Trophoblast cell (in vitro differentiated cells and primary cell): ENCODE results near the gene RPL22.

Source experiments
- DNase-seq, 2 donors: peaks; one replicate each; pipeline ENCODE4 v3.0.0-alpha.2; 2016
- H2AFZ ChIP-seq: 2 replicates; pipeline ENCODE4 v1.6.1; 2013; ENCODE audit warnings: low read length, moderate library complexity, mild to moderate bottlenecking; ENCODE audit not compliant: insufficient read depth, poor library complexity
- H2AK5ac ChIP-seq: 2 replicates; pipeline ENCODE4 v1.6.1; 2013; ENCODE audit warnings: mild to moderate bottlenecking, low read length
- H2BK120ac ChIP-seq: 2 replicates; pipeline ENCODE4 v1.6.1; 2013; ENCODE audit warnings: low read length, mild to moderate bottlenecking, moderate library complexity; ENCODE audit not compliant: insufficient read depth, poor library complexity
- H2BK12ac ChIP-seq: 2 replicates; pipeline ENCODE4 v1.6.1; 2013; ENCODE audit warnings: mild to moderate bottlenecking, low read length, moderate library complexity
- H2BK5ac ChIP-seq: 2 replicates; pipeline ENCODE4 v1.6.1; 2013; ENCODE audit warnings: low read length, low read depth, moderate library complexity, mild to moderate bottlenecking; ENCODE audit not compliant: poor library complexity
- H3K14ac ChIP-seq: 2 replicates; pipeline ENCODE4 v1.6.1; 2013; ENCODE audit warnings: mild to moderate bottlenecking, low read length
- H3K18ac ChIP-seq: 2 replicates; pipeline ENCODE4 v1.6.1; 2013; ENCODE audit warnings: mild to moderate bottlenecking, low read length
- H3K23ac ChIP-seq: 2 replicates; pipeline ENCODE4 v1.6.1; 2013; ENCODE audit warnings: low read length
- H3K27ac ChIP-seq: 2 replicates; pipeline ENCODE4 v1.5.1; 2013; ENCODE audit warnings: low read depth, mild to moderate bottlenecking, inconsistent platforms, low read length, moderate library complexity
- H3K27me3 ChIP-seq: 2 replicates; pipeline ENCODE4 v1.6.1; 2013; ENCODE audit warnings: inconsistent platforms, mild to moderate bottlenecking, low read length, moderate library complexity; ENCODE audit not compliant: insufficient read depth
- H3K36me3 ChIP-seq, 2 experiments: 1 replicate in 1 of 2; 2 replicates in 1 of 2; pipeline ENCODE4 v1.6.1; 2013; ENCODE audit warnings: low read length in 2 of 2, mild to moderate bottlenecking in 2 of 2, moderate library complexity in 1 of 2; ENCODE audit not compliant: insufficient read depth in 2 of 2, control insufficient read depth in 1 of 2
- H3K4ac ChIP-seq: 2 replicates; pipeline ENCODE4 v1.6.1; 2013; ENCODE audit warnings: low read depth, mild to moderate bottlenecking, low read length, moderate library complexity
- H3K4me1 ChIP-seq, 2 experiments: 1 replicate in 1 of 2; 2 replicates in 1 of 2; pipeline ENCODE4 v1.6.1; 2013; ENCODE audit warnings: low read length in 2 of 2, mild to moderate bottlenecking in 2 of 2, moderate library complexity in 1 of 2; ENCODE audit not compliant: insufficient read depth in 2 of 2, control insufficient read depth in 1 of 2
- H3K4me2 ChIP-seq: 2 replicates; pipeline ENCODE4 v1.6.1; 2013; ENCODE audit warnings: inconsistent platforms, mild to moderate bottlenecking, low read length, moderate library complexity
- H3K4me3 ChIP-seq: 2 replicates; pipeline ENCODE4 v1.5.1; 2013; ENCODE audit warnings: mild to moderate bottlenecking, low read depth, low read length, inconsistent platforms
- H3K79me1 ChIP-seq: one replicate; pipeline ENCODE4 v1.6.1; 2013; ENCODE audit warnings: low read length
- H3K79me2 ChIP-seq: 2 replicates; pipeline ENCODE4 v1.6.1; 2013; ENCODE audit warnings: low read length, mild to moderate bottlenecking; ENCODE audit not compliant: control insufficient read depth, insufficient read depth, poor library complexity
- H3K9ac ChIP-seq: 2 replicates; pipeline ENCODE4 v1.6.1; 2013; ENCODE audit warnings: mild to moderate bottlenecking, low read length
- H3K9me3 ChIP-seq: 2 replicates; pipeline ENCODE4 v1.6.1; 2013; ENCODE audit warnings: low read depth, mild to moderate bottlenecking, control low read depth, inconsistent platforms, low read length; ENCODE audit not compliant: insufficient read depth
- H4K12ac ChIP-seq: 2 replicates; pipeline ENCODE4 v1.6.1; 2013; ENCODE audit warnings: low read depth, mild to moderate bottlenecking, low read length, moderate library complexity
- H4K8ac ChIP-seq: 2 replicates; pipeline ENCODE4 v1.6.1; 2013; ENCODE audit warnings: low read depth, mild to moderate bottlenecking, low read length, moderate library complexity
- H4K91ac ChIP-seq: one replicate; pipeline ENCODE4 v1.6.1; 2013; ENCODE audit warnings: low read depth, mild to moderate bottlenecking, low read length, moderate library complexity
- WGBS: extraction: QIAGEN DNeasy Blood & Tissue Kit; methylation state at CpG from one replicate; pipeline ENCODE4 v1.1.7; 2013; ENCODE audit warnings: missing lambda C conversion rate; ENCODE audit not compliant: insufficient read length, insufficient coverage; ENCODE audit errors: extremely low coverage; 5-methylcytosine and 5-hydroxymethylcytosine counted together

RPL22 gene

GRCh38 chr1:6166655-6167390 is 32.6 kb downstream of the RPL22 start:
- no peaks in the 10 kb centered on the region for H3K79me2 ChIP-seq
- H3K23ac ChIP-seq, result no peak overlapping the region
- no peak overlapping the region for H4K91ac ChIP-seq
- H3K79me1 ChIP-seq, result no peaks in the 10 kb centered on the region
- H3K36me3 ChIP-seq, result no peaks in the 10 kb centered on the region
- no peak overlapping the region for H2BK120ac ChIP-seq
- H3K9me3 ChIP-seq, result no peaks in the 10 kb centered on the region
- H3K4me1 ChIP-seq, result peaks cover 0 to under 1% of the 10 kb centered on the region in 2 experiments
- no peak overlapping the region for H4K8ac ChIP-seq
- H2BK5ac ChIP-seq, result no peak overlapping the region
- no peak overlapping the region for H3K18ac ChIP-seq
- no peak overlapping the region for H3K9ac ChIP-seq
- no peak overlapping the region for H3K4me3 ChIP-seq
- H2AFZ ChIP-seq, result no peak overlapping the region
- H4K12ac ChIP-seq, result no peak overlapping the region
- no peak overlapping the region for H3K27ac ChIP-seq
- no peaks in the 10 kb centered on the region for H3K27me3 ChIP-seq
- H3K4ac ChIP-seq, result no peak overlapping the region
- WGBS, result no CpG with 5 or more reads among the region's 19 CpGs
- H2AK5ac ChIP-seq, result no peak overlapping the region
- H3K4me2 ChIP-seq, result no peak overlapping the region
- no peak overlapping the region for H3K14ac ChIP-seq
- no peak for DNase-seq
- no peak overlapping the region for H2BK12ac ChIP-seq

DNA sequence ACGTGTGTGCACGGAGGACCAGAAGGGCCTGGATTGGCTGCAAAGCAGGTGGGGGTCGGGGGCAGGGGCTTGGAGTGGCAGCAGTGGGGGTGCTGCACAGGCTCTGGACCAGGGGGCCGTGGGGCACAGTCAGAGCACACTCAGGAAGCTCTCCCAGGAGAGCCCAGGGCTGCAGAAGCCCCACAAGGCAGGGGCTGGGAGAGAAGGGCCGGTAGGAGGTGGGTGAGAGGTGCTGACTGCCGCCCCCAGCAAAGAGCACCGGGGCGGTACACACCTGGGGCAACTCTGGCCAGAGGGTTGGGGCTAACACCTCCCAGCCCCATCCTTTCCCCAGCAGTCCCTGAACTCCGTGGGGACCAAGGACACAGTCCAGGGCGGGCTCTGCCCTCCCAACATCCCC is 33.2 kb downstream of the RPL22 start:
- peaks cover 0 to 2% of the 10 kb centered on the region in 2 experiments for H3K4me1 ChIP-seq
- H3K27ac ChIP-seq, result no peak overlapping the region
- no peak overlapping the region for H2AK5ac ChIP-seq
- H3K18ac ChIP-seq, result no peak overlapping the region
- H3K9ac ChIP-seq, result no peak overlapping the region
- no peak overlapping the region for H2AFZ ChIP-seq
- no peak for DNase-seq
- H3K9me3 ChIP-seq, result no peaks in the 10 kb centered on the region
- no peak overlapping the region for H4K8ac ChIP-seq
- H3K4ac ChIP-seq, result no peak overlapping the region
- no peak overlapping the region for H2BK5ac ChIP-seq
- H3K4me3 ChIP-seq, result no peak overlapping the region
- no peak overlapping the region for H4K12ac ChIP-seq
- no peak overlapping the region for H3K23ac ChIP-seq
- WGBS, result no CpG with 5 or more reads among the region's 10 CpGs
- no peak overlapping the region for H2BK120ac ChIP-seq
- H3K36me3 ChIP-seq, result no peaks in the 10 kb centered on the region
- no peak overlapping the region for H3K4me2 ChIP-seq
- H3K27me3 ChIP-seq, result no peaks in the 10 kb centered on the region
- no peak overlapping the region for H3K14ac ChIP-seq
- H4K91ac ChIP-seq, result no peak overlapping the region
- no peaks in the 10 kb centered on the region for H3K79me1 ChIP-seq
- no peak overlapping the region for H2BK12ac ChIP-seq
- H3K79me2 ChIP-seq, result no peaks in the 10 kb centered on the region

- Histone ChIP-seq H3K23ac (no peak overlapping the region), H4K8ac (no peak overlapping the region), H2BK120ac (no peak overlapping the region), H2BK12ac (no peak overlapping the region), H3K79me2 (no peaks in the 10 kb centered on the region), H4K12ac (no peak overlapping the region), H3K9ac (no peak overlapping the region), H2BK5ac (no peak overlapping the region), H3K9me3 (no peaks in the 10 kb centered on the region), H3K4me3 (no peak overlapping the region), H3K79me1 (no peaks in the 10 kb centered on the region), H3K36me3 (no peaks in the 10 kb centered on the region), H2AK5ac (no peak overlapping the region), H4K91ac (no peak overlapping the region), H3K27ac (no peak overlapping the region), H3K4ac (no peak overlapping the region), H2AFZ (no peak overlapping the region), H3K14ac (no peak overlapping the region), H3K4me1 (peaks cover 0 to 2% of the 10 kb centered on the region in 2 experiments), H3K4me2 (no peak overlapping the region), H3K18ac (no peak overlapping the region), H3K27me3 (no peaks in the 10 kb centered on the region)
- DNase-seq, result no peak
- WGBS, result no CpG with 5 or more reads among the region's 12 CpGs
Observed at GRCh38 chr1:6165441-6165985, 33.9 kb downstream of the RPL22 start.

- H3K4me3 ChIP-seq, result no peak overlapping the region
- H3K27me3 ChIP-seq, result no peaks in the 10 kb centered on the region
- no peak overlapping the region for H3K9ac ChIP-seq
- no peak overlapping the region for H3K23ac ChIP-seq
- H3K27ac ChIP-seq, result no peak overlapping the region
- no peak overlapping the region for H3K18ac ChIP-seq
- H4K91ac ChIP-seq, result no peak overlapping the region
- DNase-seq, result no peak
- H3K4ac ChIP-seq, result no peak overlapping the region
- H3K4me2 ChIP-seq, result no peak overlapping the region
- no CpG with 5 or more reads among the region's 7 CpGs for WGBS
- no peaks in the 10 kb centered on the region for H3K79me2 ChIP-seq
- H2AFZ ChIP-seq, result no peak overlapping the region
- H3K79me1 ChIP-seq, result no peaks in the 10 kb centered on the region
- H3K4me1 ChIP-seq, result peaks cover 0 to 2% of the 10 kb centered on the region in 2 experiments
- H2AK5ac ChIP-seq, result no peak overlapping the region
- no peaks in the 10 kb centered on the region for H3K36me3 ChIP-seq
- H2BK5ac ChIP-seq, result no peak overlapping the region
- H2BK120ac ChIP-seq, result no peak overlapping the region
- no peak overlapping the region for H2BK12ac ChIP-seq
- no peak overlapping the region for H4K12ac ChIP-seq
- no peak overlapping the region for H3K14ac ChIP-seq
- no peak overlapping the region for H4K8ac ChIP-seq
- H3K9me3 ChIP-seq, result no peaks in the 10 kb centered on the region
Observed at GRCh38 chr1:6165027-6165426, 34.4 kb downstream of the RPL22 start.
